NCI-H446 treated with DMSO at 0.1 percent for 48 hours (cell line): ENCODE results near the gene KLC1.
"Not testable (repeated sequence)": the region's sequence is repeated elsewhere in the genome, so short reads cannot be mapped to it uniquely, and the experiment has no call there.

Experiments used
- DNase-seq: peaks from one replicate; lab custom pipeline; 2025; lab: John Stamatoyannopoulos, UW

Gene KLC1

GRCh38 chr14:103690332-103690731, 61.3 kb downstream of the KLC1 start:
- DNase-seq: no peak

GRCh38 chr14:103691655-103692054, 62.6 kb downstream of the KLC1 start:
- DNase-seq: not testable (repeated sequence)

- DNase-seq: no peak
Observed at GRCh38 chr14:103692159-103692558, 63.1 kb downstream of the KLC1 start.

GRCh38 chr14:103692871-103693270, 63.9 kb downstream of the KLC1 start:
- DNase-seq: no peak

- DNase-seq: no peak
Observed at GRCh38 chr14:103693515-103693914, 64.5 kb downstream of the KLC1 start.

- DNase-seq: no peak
Observed at GRCh38 chr14:103694572-103695026, 65.6 kb downstream of the KLC1 start.

- no peak for DNase-seq
Observed at GRCh38 chr14:103695296-103696069, 66.5 kb downstream of the KLC1 start.

GRCh38 chr14:103696070-103696402, 67.0 kb downstream of the KLC1 start:
- no peak for DNase-seq

GRCh38 chr14:103696466-103697071, 67.6 kb downstream of the KLC1 start:
- DNase-seq: no peak

- DNase-seq: no peak
Observed at GRCh38 chr14:103697206-103697602, 68.2 kb downstream of the KLC1 start.

- no peak for DNase-seq
Observed at GRCh38 chr14:103697603-103698379, 68.8 kb downstream of the KLC1 start.

- DNase-seq: no peak
Observed at GRCh38 chr14:103698380-103699260, 69.6 kb downstream of the KLC1 start.

- no peak for DNase-seq
Observed at GRCh38 chr14:103699261-103699661, 70.2 kb downstream of the KLC1 start.

- DNase-seq: no peak
Observed at GRCh38 chr14:103699901-103700752, 71.1 kb downstream of the KLC1 start.

- no peak for DNase-seq
Observed at GRCh38 chr14:103700753-103701490, 71.9 kb downstream of the KLC1 start.

- no peak for DNase-seq
Observed at GRCh38 chr14:103702095-103702494, 73.1 kb downstream of the KLC1 start.

GRCh38 chr14:103702497-103703432, 73.8 kb downstream of the KLC1 start:
- DNase-seq: peak; percentile 80

- DNase-seq: no peak
Observed at GRCh38 chr14:103703433-103704385, 74.7 kb downstream of the KLC1 start.
